Spleen (tissue), 7 donors: ENCODE results near the gene ETF1.

Source experiments
- POLR2AphosphoS5 ChIP-seq, 3 donors: sonication (generic); formaldehyde crosslinking; IDR thresholded peaks; one replicate each; pipeline ENCODE4 v1.5.1; 2017; ENCODE audit warnings: antibody characterized with exemption in 3 of 3
- TF ChIP-seq, protein P1 (sequence below), 11 experiments: fragments of 200-600 bp in 7 of 11; fragments of 450-650 bp in 4 of 11; sonication (generic) in 4 of 11; IDR thresholded peaks in 8 of 11; conservative IDR thresholded peaks in 3 of 11; 1 replicate in 7 of 11; 2 replicates in 4 of 11; pipeline versions ENCODE4 v1.4.0 to v1.8.0; 2016 to 2021; ENCODE audit warnings: antibody characterized with exemption in 11 of 11, inconsistent platforms in 4 of 11, mild to moderate bottlenecking in 1 of 11
- donor health status: DM: no; HTN: no; CAD: no; lungs with moderate emphysema.
- donor health status: DM: no; HTN: no; CAD: no.
- donor health status: DM: no; HTN: no; CAD: no.

DNA sequence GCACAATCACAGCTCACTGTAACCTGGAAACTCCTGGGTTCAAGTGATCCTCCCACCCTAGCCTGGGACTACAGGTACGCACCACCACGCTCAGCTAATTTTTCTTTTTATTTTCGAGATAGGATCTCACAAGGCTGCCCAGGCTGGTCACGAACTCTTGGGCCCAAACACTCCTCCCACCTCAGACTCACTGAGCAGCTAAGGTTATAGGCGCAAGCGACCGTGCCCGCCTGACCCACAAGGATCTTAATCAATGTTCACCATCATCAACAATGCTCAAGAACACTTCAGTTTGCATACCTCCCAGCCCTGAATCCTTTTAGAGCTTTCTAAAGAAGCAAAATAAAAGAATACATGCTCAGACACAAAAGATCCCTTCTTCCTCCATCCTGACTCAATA, 13.2 kb downstream of the ETF1 start:
- TF ChIP-seq, protein P1, sequence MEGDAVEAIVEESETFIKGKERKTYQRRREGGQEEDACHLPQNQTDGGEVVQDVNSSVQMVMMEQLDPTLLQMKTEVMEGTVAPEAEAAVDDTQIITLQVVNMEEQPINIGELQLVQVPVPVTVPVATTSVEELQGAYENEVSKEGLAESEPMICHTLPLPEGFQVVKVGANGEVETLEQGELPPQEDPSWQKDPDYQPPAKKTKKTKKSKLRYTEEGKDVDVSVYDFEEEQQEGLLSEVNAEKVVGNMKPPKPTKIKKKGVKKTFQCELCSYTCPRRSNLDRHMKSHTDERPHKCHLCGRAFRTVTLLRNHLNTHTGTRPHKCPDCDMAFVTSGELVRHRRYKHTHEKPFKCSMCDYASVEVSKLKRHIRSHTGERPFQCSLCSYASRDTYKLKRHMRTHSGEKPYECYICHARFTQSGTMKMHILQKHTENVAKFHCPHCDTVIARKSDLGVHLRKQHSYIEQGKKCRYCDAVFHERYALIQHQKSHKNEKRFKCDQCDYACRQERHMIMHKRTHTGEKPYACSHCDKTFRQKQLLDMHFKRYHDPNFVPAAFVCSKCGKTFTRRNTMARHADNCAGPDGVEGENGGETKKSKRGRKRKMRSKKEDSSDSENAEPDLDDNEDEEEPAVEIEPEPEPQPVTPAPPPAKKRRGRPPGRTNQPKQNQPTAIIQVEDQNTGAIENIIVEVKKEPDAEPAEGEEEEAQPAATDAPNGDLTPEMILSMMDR (IDR thresholded peaks at IDR 0.05 in 8 of 11, conservative IDR thresholded peaks at IDR 0.05 in 3 of 11) = no peak
- no peak for TF ChIP-seq POLR2AphosphoS5 (IDR thresholded peaks at IDR 0.05)
